Measurements from ENCODE around the gene TLX1. TPM values are rescaled to one million over a fixed set of nuclear protein-coding genes. Genes with fewer than 3 reads are reported as not detected.

The TLX1 gene
- polyA plus RNA-seq, 5 donors = not detected

DNA sequence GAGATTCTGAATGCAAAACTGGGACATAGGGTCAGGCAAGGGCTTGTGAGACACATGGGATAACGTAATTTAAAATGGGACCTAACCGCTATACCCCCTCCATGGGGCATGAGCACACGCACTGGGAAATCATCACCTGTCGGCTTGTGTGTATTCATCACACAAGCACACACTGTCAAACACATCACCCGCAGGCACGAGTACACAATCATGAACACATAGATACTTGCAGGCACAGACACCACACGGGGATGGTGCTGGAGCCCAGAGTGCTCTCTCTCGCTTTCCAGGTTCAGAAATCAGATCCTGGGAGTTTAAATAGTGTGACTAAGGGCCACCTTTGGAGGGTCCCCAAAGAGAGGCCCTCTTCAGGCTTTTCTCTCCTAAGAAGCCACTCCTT lies 19.6 kb upstream of the TLX1 start:
- DNase-seq = no peak

- DNase-seq = no peak
These were observed 18.1 kb upstream of the TLX1 start for GRCh38 chr10:101112799-101113594.

DNA sequence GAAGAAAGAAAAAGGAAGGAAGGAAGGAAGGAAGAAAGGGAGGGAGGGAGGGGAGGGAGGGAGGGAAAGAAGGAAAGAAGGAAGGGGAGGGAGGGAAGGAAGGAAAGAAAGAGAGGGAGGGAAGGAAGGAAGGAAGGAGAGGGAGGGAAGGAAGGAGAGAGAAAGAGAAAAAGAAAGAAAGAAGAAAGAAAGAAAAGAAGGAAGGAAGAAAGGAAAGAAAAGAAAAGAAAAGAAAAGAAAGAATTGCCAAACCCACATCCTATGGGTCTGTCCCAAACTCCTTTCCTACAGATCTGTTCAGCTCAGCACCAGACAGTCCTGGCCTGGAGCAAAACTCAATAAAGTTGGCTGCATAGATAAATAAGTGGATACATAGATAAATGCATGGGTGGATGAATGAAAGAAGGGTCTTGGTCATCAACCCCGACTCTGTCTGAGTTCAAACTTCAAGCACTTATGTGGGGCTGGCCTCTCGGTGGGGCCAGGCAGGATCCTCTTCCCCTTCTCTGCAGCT lies 17.2 kb upstream of the TLX1 start:
- no peak for DNase-seq

GRCh38 chr10:101114646-101115045 lies 16.5 kb upstream of the TLX1 start:
- DNase-seq = no peak

DNA sequence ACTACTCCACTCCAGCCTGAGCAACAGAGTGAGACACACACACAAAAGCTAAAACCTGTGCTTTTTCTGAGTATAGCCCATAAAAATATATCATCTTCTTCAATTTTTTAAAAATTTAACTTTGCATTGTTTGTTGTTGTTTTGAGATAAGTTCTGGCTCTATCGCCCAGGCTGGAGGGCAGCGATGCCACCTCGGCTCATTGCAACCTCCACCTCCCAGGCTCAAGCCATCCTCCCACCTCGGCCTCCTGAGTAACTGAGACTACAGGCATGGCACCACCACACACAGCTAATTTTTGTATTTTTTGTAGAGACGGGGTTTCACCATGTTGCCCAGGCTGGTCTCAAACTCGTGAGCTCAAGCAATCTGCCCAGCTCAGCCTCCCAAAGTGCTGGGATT lies 14.3 kb upstream of the TLX1 start:
- no peak for DNase-seq

DNA sequence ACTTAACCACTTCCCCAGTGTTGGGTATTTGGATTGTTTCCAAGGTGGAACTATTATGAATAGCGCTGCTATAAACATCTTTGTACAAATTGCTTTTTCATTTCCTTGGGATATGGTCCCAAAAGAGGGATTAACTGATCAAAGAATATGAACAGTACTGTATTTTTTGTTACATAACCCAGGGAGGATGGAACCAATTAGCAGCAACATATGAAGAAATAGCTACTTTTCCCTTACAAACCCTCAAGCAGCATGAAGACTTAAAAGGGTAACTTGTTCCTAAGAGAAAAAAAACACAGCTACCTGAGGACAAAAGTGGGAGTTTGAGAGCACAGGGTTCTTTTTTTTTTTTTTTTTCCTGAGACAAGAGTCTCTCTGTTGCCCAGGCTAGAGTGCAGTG lies 13.1 kb upstream of the TLX1 start:
- no peak for DNase-seq

DNA sequence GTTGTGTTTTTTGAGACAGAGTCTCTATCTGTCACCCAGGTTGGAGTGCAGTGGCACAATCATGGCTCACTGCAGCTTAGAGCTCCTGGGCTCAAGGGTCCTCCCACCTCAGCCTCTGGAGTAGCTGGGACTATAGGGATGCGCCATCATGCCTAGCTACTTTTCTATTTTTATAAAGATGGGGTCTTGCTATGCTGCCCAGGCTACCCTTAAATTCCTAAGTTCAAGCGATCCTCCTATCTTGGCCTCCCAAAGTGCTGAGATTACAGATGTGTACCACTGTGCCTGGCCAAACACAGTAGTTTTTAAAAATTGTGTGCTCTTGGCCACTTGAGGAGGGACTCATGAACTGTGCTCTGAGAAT lies 10.6 kb upstream of the TLX1 start:
- DNase-seq = no peak

DNA sequence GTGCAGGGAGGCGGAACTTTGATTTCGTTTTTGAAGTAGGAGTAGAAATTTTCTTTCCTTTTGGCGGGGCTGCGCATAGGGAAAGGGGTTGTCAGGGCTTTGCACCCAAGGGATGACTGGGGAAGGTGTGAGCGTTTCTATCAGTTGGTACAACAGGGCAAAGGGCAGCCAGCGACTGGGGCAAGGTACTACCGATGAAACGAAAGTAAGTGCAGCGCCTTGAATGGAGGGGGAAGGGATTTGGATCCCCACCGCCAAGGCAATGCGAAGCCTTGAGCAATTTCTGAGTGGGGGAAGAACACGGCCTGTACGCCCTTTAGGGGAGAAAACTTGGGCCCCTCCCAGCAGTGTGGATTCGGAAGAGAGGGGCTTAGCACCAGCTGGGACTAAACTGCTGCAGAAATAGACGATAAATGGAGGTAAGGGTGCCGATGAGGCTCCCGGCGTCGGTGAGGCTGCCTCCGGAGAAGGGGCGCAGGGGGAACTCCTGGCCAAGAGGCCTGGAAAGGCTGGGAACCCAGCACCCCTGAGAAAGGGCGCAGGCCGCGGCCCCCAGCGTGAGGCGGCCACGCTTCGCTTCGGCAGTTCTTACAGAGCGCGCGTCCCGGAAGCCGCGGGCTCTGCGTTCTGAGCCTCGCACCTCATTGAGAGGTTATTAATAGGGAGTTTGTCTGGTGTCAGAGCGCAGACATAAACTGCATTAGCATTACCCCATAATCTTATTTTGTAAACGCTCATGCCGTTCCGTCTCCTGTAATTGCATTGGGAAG lies 10.0 kb upstream of the TLX1 start:
- peak in 1 of 2 donors; percentile 61 for DNase-seq

DNA sequence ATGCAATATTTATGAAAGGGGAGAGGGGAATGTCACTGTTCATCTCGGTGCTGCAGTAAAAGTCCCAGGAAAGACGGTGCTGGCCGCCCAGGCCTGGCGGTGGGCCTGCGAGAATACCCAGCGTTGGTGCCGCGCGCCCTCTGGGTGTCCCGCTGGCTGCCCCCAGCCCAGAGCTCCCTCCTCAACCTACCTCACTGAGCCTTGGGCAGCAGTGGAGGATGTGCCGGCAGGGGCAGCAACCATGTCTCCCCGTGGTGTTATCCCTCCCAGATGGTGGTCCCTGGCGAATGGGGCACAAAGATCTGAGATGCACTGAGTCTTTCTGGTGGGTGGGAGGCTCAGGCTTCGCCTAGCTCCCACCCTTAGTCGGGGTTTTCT lies 9.5 kb upstream of the TLX1 start:
- no peak for DNase-seq

DNA sequence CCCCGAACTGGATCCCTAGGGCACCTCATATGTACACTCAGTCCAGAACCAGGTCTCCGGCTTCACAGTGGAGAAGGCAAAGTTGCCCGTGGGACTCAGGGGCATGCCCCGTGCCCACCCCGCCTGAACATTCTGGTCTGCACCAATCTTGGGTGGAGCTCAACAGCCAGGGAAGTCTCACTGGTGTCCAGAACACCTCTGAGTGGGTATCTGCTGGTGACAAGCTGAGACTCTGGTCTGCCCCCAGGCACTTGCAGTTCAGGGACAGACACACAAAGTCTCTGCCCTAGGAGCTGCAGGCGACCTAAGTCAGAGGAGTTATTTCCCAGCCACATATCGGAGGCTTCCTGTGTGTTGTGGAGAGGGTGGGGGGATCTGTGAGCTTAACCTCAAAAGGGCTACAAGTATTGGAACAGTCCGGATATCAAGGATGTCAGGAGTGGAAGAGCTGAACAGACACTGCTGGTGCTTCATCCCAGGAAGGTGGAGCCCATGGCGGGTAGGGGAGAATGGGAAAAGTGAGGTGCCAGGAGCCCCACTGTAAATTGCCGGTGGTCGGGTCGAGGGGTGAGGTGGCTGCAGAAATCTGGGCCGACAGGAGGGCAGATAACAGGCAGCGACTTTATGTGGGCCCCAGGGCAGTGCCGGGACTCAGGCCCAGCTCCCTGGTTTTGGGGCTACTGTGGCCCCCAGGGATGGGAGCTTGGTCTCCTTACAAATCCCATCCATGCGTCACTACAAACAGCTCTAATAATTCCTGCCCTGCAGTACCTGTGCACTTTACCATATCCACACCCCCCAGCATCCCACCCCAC lies 8.6 kb upstream of the TLX1 start:
- no peak for DNase-seq

DNA sequence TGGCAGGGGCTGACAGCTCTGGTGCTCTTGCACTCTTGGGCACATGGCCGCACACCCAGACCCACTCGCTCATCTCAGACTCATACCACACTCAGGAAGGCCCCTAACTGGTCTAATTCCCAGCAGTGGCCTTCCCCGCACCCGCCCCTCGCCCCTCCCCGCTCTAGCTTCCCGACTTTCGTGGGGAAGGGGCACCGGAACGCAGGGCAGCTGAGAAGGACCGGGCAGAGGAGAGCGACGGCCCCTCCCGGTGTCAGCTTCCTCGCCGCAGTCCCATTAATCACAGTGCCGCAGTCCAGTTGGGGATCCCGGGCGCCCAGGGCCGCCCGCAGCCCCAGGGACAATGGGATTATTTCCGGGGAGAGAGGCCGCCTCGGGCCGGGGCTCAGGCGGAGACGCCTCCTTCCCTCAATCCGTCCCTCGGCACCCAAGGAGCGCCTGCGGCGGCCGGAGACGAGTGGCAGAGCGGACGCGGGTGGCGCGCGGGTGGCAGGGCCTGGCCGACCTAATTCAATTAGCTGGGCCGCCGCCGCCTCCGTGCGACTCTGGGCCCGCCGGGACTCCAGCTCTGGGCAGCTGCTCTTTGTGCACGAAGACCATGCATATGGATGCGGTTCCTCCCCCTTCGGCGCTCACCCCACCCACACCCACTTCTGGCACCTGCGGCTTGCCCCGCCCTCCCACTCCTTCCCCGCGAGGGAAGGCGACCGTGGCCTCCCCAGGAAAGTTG lies 7.8 kb upstream of the TLX1 start:
- no peak for DNase-seq

- no peak for DNase-seq
These were observed 7.1 kb upstream of the TLX1 start for GRCh38 chr10:101123815-101124617.

DNA sequence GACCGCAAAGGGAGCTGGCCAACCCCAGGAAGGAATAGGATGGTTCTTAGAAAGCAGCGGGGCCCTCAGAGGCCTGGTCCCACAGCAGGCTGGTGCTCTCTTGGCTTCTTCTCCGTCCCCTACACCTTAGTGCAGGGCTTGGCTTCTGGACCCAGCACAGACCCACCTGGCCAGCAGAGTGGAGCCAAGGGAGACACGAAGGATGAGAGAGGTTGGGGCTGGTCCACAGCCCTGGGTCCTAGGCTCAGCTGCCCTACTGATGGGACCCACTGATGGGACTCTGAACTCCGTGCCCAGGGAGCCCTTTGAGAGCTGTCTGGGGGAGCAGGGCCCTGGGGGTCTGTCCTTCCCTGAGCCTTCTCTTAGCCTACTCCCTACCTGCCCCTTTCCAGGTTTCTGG lies 6.2 kb upstream of the TLX1 start:
- no peak for DNase-seq

DNA sequence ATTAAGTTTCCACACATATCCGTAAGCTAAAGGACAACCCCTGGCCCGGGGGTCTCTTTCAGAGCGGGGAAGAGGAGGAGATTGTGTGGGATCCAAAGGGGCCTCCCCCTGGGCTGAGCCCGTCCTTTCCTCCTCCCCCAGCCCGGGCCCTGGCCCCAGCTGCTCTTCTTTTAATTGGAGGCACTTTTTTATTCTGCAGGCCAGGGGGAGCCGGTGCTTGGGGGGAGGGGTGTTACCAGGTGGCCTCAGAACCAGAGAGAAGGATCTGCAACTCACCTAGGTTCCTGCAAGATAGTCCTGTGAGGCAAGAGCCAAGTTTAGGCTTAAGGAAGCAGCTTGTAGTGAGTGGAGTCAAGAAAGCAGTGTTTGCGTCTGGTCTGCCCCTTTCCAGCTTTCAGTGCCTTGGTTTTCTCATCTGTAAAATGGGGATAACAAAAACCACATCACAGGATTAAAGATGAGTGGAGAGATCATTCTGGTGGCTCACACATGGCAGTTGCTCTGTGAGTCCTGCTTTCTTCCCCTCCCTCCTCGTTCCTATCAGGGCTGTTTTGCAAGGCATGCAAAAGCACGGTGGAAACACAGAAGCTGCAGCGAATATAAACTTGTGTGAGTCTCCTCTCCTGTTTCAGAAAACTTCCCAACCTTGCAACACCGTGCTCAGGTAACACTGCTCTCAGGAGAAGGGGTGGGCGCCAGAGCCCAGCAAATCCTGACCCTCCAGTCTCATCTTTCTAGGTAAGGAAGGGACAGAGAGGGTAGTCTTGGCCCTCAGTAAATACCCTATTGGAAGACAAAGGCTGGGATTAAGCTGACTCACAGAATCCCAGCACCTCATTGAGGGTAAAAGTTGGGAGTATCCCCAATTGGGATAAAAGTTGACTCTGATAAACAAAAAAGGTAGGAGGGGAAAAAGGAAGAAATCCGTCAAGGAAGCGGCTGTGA lies 4.1 kb upstream of the TLX1 start:
- DNase-seq = no peak

- no peak for DNase-seq
These were observed 959 bp upstream of the TLX1 start for GRCh38 chr10:101130141-101130540.

DNA sequence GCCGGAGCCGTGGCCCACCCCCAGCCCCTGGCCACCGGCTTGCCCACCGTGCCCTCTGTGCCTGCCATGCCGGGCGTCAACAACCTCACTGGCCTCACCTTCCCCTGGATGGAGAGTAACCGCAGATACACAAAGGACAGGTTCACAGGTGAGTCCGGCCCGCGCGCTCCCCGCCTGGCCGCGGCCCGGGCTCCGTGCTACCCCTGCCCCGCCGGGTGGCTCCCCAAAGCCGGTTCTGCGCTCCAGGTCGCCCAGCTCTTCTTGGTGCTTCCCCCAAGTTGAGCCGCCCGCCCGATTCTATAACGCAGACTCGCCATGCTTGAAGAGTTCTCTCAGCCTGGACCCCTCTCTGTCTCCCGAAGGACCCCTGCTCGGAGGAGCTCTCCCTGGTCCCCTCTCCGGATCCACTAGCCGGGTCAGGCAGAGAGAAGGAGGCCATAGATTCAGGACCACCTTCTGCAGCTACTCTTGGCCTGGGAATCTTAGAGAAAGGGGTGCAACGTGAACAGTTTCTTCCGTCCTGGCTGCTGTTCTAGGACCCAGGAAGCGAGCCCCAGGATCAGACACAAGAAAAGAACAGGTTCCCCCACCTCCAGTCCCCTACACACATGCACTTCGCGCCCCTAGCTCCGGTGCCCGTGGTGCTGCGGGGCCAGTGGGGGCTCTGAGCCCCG lies 999 bp downstream of the TLX1 start:
- no peak for DNase-seq

DNA sequence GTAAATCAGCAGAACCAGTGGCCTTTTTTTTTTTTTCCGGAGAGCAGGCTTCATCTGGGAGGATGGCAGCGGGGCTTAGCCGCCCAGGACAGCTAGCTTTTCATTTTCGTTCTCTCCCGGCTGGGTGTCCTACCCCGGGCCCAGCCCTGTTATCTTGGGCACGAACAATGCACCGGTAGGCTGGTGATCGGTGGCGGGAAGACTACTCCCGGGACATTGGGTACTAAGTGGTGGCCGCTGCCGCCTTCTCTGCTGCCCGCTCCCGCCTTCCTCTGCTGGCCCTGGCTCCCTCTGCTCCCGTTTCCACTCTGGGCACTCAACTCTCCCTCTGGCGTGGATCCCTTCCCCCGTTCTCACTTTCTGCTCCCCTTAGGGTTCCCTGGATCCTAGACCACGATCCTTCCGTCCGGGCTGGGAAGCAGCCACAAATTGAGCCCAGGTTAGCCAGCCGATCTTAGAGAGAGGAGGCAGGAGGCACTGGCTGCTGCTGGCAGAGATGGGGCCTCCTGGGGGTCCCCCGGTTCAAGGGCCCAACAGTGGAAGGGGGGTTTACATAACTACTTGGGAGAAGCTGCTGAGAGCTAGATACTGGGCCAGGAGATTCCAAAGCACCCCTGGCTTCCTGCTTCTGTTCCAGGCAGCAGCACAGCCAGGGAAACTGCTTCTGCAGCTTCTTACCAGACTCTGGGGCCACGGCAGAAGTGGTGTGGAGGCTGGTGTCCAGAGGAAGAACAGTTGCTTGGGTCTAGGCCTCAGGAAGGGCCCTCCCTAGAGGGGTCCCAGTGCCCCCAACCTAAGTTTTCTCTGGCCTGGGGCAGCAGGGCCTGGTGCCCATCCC lies 1.8 kb downstream of the TLX1 start:
- DNase-seq = no peak
